Erythroblast (primary cell): Measurements from ENCODE around the gene TNFSF15.

ENCODE experiments used
- GATA1 ChIP-seq: IDR thresholded peaks from 2 replicates; pipeline ENCODE4 v1.6.1; 2011; ENCODE audit warnings: low read depth, mild to moderate bottlenecking, control low read depth, low read length, moderate library complexity
- POLR2A ChIP-seq: IDR thresholded peaks from 2 replicates; pipeline ENCODE4 v1.6.1; 2011; ENCODE audit warnings: mild to moderate bottlenecking, low read length

- no peak for TF ChIP-seq POLR2A
- TF ChIP-seq GATA1, result no peak
Observed at GRCh38 chr9:114811966-114812636, 6.3 kb upstream of the TNFSF15 start.
